ENCODE data around the gene PDE4D.

DNA sequence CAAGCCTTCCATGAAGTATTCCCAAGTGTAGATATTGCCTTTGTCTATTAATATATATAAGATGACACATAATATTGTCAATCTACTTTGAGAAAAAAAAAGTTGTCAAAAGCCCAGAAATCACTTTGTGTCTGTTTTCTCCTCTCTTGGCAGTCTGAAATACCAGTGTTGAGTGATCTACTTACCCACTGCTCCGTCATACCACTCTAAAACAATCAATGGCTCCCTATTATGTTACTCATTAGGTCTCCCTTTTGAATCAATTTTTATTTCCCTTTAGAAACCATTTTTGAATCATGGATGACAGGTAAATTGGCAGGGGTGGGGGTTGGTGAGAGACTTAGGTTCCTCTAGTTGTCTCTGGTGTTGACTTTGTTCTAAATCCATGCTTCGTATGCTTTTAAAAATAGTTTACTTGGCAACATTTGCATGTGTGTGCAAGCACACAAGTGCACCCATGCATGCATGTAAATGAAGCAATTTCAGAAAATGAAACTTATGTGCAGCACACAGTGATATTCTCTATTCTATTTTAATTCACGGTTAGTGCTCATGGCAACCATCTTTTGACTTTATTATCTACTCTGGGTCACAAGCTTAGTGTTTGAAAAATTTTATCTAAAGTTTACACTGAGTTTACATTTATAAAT lies 931.8 kb downstream of the PDE4D start:
- no peak for TF ChIP-seq ZNF274 (IDR thresholded peaks at IDR 0.05; ENCODE audit: low read depth, low read length)
- no peak for TF ChIP-seq SUZ12 (IDR thresholded peaks at IDR 0.05; ENCODE audit: extremely low read depth, insufficient read depth, insufficient read length)

Measured in NT2/D1 (cell line).